HUDEP-2 (cell line): ENCODE results near the gene NKTR.

Experiments used
- DNase-seq, 76 experiments: peaks; one replicate each; lab custom pipeline; 2025; ENCODE audit not compliant: unreplicated experiment in 76 of 76; lab: John Stamatoyannopoulos, UW

Gene NKTR

DNA sequence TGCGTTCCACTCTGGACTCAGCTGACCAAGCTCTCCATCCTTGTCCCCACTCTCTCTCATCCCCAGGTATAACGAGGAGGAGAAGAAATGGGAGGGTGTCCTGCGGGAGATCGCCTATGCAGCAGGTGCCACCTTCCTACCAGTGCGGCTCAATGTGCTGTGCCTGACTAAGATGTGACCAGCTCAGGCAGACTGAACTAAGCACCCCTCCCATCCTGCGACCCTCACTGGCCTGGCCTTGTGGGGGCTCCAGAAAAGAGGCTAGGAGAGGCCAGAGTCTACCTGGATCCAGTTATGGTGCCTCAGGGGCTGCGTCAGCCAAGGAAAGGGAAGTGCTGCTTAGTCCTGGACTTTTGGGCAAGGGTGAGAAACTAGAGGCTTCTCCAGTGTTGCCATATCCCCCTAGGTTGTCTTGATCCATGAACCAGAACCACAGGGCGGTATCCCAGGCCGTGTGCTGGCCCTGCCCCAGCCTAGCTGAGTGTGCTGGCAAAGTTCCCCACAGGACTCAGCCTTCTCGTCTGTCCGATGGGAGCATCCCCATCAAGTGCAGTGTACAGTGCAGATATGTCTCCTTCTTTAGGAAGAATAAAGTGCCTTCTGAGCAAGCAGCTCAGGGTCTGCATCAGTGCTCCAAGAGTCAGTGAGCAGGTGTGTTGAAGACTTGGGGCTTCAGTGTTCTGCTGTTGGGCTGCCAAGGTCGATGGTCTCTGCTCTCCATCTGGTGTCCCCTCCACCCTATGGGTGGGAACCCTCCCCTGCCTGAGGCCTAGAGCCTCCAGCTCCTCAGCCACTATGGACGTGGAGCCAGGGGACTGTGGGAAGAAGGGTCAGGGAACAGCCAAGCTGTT, 91.6 kb downstream of the NKTR start:
- no peak for DNase-seq

DNA sequence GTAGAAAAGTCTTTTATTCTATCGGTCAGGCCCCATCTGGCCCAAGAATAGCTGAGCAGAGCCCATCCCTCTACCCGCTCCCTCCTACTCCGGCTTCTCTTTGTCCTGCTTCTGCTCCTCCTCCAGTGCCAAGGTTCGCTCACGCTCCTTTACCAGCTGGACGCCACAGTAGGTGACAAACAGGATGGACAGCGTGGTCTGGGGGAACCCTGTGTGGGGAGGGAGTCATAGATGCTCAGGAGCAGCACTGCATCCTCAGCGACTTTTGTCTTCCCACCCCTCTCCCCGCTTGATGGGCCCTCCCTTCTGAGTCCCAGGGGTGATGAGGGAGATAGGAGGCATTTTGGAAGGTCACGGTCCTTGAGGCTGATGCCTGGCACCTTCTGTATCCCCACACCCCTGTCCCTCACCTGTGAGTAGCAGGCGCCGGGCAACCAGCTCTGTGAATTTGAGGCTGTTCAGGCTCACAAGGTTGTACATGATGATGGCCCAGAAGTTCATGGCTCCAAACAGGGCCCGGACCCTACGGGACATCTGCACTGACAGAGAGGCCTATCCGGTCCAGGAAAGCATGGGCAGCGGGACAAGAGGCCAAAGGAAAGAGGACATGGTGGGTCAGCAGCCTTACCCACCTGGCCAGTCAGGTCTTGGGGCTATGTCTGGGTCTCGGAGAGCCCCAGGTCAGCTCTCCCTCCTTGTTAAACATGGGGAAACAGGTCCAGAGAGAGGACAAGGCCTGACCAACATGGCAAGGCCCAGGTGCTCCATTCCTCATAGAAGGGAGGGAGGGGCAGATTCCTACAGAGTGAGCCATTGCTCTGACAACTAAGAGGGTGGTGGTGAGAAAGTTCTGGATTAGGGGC, 92.4 kb downstream of the NKTR start:
- no peak for DNase-seq

DNA sequence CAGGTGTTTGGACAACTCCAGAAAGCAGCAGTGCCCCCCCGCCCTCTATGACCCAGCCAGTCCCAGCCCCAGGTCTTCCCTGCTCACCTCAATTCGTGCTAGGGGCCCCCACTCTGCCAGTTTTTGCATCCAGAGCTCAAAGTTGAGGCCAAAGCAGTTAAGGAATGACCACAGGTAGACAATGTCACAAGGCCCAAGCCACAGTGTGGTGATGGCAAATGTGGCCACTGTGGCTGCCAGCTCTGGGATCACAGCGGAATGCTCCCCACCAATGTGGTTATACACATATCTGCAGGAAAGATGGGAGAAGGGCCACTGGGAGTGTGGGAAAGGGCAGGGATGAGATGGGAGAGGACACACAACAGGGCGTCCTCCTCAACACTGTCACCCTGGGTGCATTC, 93.0 kb downstream of the NKTR start:
- no peak for DNase-seq

DNA sequence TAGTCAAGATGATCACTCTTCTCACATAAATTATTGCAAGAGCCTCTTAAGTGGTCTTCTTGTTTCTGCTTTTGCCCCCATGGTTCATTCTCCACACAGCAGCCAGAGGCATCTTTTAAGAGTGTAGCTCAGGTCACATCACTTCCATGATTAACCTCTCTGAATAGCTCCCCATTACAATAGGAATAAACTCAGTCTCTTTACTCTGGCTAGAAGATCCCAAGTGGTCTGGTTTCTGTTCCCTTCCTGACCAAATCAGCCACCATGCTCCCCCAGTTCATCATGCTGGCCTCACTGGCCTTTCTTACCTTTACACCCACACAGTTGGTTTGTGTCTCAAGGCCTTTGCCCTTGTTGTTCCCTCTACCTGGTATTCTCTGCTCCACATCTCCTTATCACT, 93.9 kb downstream of the NKTR start:
- DNase-seq = no peak

DNA sequence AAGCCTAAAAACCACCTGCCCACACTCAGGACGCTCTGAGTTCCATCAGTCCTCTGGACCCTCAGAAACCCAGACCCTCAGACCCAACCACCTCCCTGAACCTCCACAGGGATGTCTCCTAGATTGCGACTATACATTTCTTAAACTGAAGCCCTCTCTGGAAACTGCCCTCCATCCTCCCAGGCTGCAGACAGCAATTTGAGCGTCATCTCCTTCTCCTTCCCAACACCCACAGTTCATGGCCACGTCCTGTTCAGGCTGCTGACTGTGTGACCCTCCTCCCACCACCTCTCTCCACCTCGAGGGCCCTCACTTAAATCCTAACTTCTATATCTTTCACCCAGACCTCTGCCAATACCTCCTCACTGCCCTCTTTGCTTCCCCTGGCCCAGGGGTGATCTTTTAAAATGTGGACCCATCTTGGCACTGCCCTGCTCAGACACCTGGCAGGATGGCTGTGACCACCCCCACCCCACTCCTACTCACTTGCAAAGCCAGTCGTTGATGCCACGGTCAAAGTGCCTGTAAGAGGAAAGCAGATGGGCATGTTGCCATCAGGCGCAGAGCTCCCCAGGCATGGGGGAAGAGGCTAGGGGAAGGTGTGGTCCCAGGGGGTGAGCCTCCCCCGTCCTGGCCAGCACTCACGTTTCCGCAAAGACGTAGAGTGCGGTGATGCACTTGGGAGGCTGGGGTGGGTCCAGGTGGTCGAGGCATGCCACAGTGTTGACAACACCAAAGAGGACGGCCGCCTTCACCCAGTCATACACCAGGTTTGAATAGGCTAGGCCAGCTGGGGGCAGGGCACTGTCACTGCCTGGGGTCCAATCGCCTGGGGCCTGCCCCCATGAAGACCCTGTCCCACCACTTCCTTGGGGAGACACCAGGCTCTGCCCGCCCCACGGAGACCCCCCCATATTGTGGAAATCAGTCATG, 96.1 kb downstream of the NKTR start:
- no peak for DNase-seq

DNA sequence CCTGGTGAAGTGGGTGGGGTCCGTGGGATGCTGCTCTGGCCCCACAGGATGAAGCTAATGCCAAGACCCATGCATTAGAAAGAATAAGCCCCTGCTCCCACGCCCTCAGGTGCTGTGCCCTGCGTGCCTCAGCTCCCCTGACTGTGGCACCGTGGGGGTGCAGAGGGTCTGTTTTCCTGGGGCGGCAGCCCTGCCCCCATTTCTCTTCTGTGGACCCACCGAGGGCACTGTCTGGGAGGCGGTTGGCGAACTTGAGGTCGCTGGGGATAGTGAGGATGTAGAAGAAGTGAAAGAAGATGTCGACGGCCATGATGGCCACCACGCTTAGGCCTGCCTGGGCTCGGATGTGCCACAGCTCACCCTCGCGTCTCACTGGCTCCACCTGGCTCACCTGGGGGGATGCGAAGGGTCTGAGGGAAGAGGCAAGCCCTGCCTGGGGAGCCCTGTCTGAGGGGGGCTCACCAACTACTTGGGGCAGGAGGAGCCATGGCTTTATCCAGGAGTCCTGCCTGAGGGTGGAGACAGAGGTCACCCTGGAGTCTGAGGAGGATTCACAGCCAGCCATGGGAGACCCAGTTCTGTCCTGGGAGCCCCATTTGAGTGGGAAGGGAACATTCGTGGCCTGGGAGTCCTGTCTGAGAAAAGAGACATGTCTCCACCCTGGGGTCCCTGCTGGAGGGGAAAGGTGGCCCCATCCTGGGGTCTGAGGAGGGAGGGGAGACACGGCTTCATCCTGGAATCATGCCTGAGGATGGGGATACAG, 97.0 kb downstream of the NKTR start:
- DNase-seq = no peak
